H9 (cell line): ENCODE data around the gene GATAD2B. TPM values are rescaled to one million over a fixed set of nuclear protein-coding genes. Genes with fewer than 3 reads are reported as not detected.

Source experiments
- DNase-seq: peaks from one replicate; pipeline ENCODE4 v3.0.0-alpha.2; 2017
- H2AFZ ChIP-seq: one replicate; pipeline ENCODE4 v1.6.1; 2013; ENCODE audit warnings: mild to moderate bottlenecking, low read length, control low read depth, moderate library complexity
- H2AK5ac ChIP-seq: 2 replicates; pipeline ENCODE4 v1.6.1; 2013; ENCODE audit warnings: low read length, control low read depth, mixed read lengths; ENCODE audit not compliant: insufficient read length
- H2BK120ac ChIP-seq: one replicate; pipeline ENCODE4 v1.6.1; 2013; ENCODE audit warnings: low read depth, mild to moderate bottlenecking, low read length, control low read depth, inconsistent platforms; ENCODE audit not compliant: poor library complexity, severe bottlenecking
- H2BK12ac ChIP-seq: 2 replicates; pipeline ENCODE4 v1.6.1; 2013; ENCODE audit warnings: low read length, control low read depth, mixed read lengths, low read depth; ENCODE audit not compliant: insufficient read length
- H2BK15ac ChIP-seq: 2 replicates; pipeline ENCODE4 v1.6.1; 2013; ENCODE audit warnings: low read depth, low read length, control low read depth
- H2BK20ac ChIP-seq: one replicate; pipeline ENCODE4 v1.6.1; 2013; ENCODE audit warnings: low read depth, mild to moderate bottlenecking, low read length, control low read depth, inconsistent platforms; ENCODE audit not compliant: poor library complexity, severe bottlenecking
- H2BK5ac ChIP-seq: 2 replicates; pipeline ENCODE4 v1.6.1; 2013; ENCODE audit warnings: low read length, control low read depth, mixed read lengths; ENCODE audit not compliant: insufficient read length
- H3K14ac ChIP-seq: 2 replicates; pipeline ENCODE4 v1.6.1; 2013; ENCODE audit warnings: low read length, control low read depth; ENCODE audit not compliant: insufficient read depth
- H3K18ac ChIP-seq: 2 replicates; pipeline ENCODE4 v1.6.1; 2013; ENCODE audit warnings: low read depth, mild to moderate bottlenecking, mixed read lengths, low read length, control low read depth; ENCODE audit not compliant: insufficient read length
- H3K23ac ChIP-seq: 2 replicates; pipeline ENCODE4 v1.6.1; 2013; ENCODE audit warnings: low read length, control low read depth, mixed read lengths, low read depth; ENCODE audit not compliant: insufficient read length
- H3K23me2 ChIP-seq: 2 replicates; pipeline ENCODE4 v1.6.1; 2013; ENCODE audit warnings: low read depth, mild to moderate bottlenecking, mixed read lengths, low read length, control low read depth; ENCODE audit not compliant: insufficient read length, poor library complexity, severe bottlenecking
- H3K27ac ChIP-seq: 2 replicates; pipeline ENCODE4 v1.5.1; 2013; ENCODE audit warnings: low read length, control low read depth, mixed read lengths, low read depth; ENCODE audit not compliant: insufficient read length
- H3K27me3 ChIP-seq: 2 replicates; pipeline ENCODE4 v1.6.1; 2013; ENCODE audit warnings: low read length, control low read depth, inconsistent platforms; ENCODE audit not compliant: insufficient read depth
- H3K4ac ChIP-seq: 2 replicates; pipeline ENCODE4 v1.6.1; 2013; ENCODE audit warnings: low read depth, mild to moderate bottlenecking, control low read depth, inconsistent platforms, low read length, moderate library complexity
- H3K4me1 ChIP-seq: 2 replicates; pipeline ENCODE4 v1.6.1; 2013; ENCODE audit warnings: low read length, control low read depth, inconsistent platforms; ENCODE audit not compliant: insufficient read depth
- H3K4me2 ChIP-seq: 2 replicates; pipeline ENCODE4 v1.6.1; 2013; ENCODE audit warnings: low read length, control low read depth, mixed read lengths; ENCODE audit not compliant: insufficient read length, insufficient read depth
- H3K56ac ChIP-seq: 2 replicates; pipeline ENCODE4 v1.6.1; 2013; ENCODE audit warnings: low read depth, mild to moderate bottlenecking, mixed read lengths, low read length, control low read depth; ENCODE audit not compliant: insufficient read length
- H3K79me1 ChIP-seq: 2 replicates; pipeline ENCODE4 v1.6.1; 2013; ENCODE audit warnings: low read depth, mild to moderate bottlenecking, moderate library complexity, low read length, control low read depth, inconsistent platforms; ENCODE audit not compliant: insufficient read depth, poor library complexity, severe bottlenecking
- H3K79me2 ChIP-seq: 2 replicates; pipeline ENCODE4 v1.6.1; 2013; ENCODE audit warnings: low read length, control low read depth, inconsistent platforms; ENCODE audit not compliant: insufficient read depth
- H3K9ac ChIP-seq: 2 replicates; pipeline ENCODE4 v1.6.1; 2013; ENCODE audit warnings: low read length, control low read depth, mixed read lengths; ENCODE audit not compliant: insufficient read length; ENCODE audit errors: extremely low read depth
- H3K9me3 ChIP-seq: one replicate; pipeline ENCODE4 v1.6.1; 2013; ENCODE audit warnings: low read depth, low read length, inconsistent platforms; ENCODE audit not compliant: control insufficient read depth
- H3T11ph ChIP-seq: one replicate; pipeline ENCODE4 v1.6.1; 2013; ENCODE audit warnings: mild to moderate bottlenecking, low read length, control low read depth, inconsistent platforms
- H4K20me1 ChIP-seq: one replicate; pipeline ENCODE4 v1.6.1; 2013; ENCODE audit not compliant: control insufficient read depth, insufficient read length, insufficient read depth
- H4K5ac ChIP-seq: 2 replicates; pipeline ENCODE4 v1.6.1; 2013; ENCODE audit warnings: low read depth, mild to moderate bottlenecking, mixed read lengths, low read length, control low read depth; ENCODE audit not compliant: insufficient read length
- H4K8ac ChIP-seq: replicated peaks from 2 replicates; pipeline ENCODE4 v1.6.1; 2013; ENCODE audit warnings: low read length, control low read depth, mixed read lengths, low read depth; ENCODE audit not compliant: insufficient read length
- H4K91ac ChIP-seq: 2 replicates; pipeline ENCODE4 v1.6.1; 2013; ENCODE audit warnings: low read depth, mild to moderate bottlenecking, moderate library complexity, mixed read lengths, low read length, control low read depth; ENCODE audit not compliant: insufficient read length
- H3K27ac Mint-ChIP-seq, 3 experiments: 2 replicates in 2 of 3; 3 replicates in 1 of 3; pipeline ENCODE4 v1.8.0; 2020 to 2021; ENCODE audit warnings: mixed read lengths in 3 of 3, mild to moderate bottlenecking in 1 of 3, moderate library complexity in 1 of 3
- H3K27me3 Mint-ChIP-seq: 2 replicates; pipeline ENCODE4 v1.8.0; 2021; ENCODE audit warnings: low read depth, mild to moderate bottlenecking, moderate library complexity, mixed read lengths
- H3K36me3 Mint-ChIP-seq, 3 experiments: 2 replicates in 2 of 3; 3 replicates in 1 of 3; pipeline ENCODE4 v1.8.0; 2020 to 2021; ENCODE audit warnings: low read depth in 3 of 3, mixed read lengths in 3 of 3; ENCODE audit not compliant: insufficient read depth in 1 of 3
- H3K4me1 Mint-ChIP-seq, 2 experiments: 2 replicates each; pipeline ENCODE4 v1.8.0; 2020; ENCODE audit warnings: mixed read lengths in 2 of 2
- H3K4me3 Mint-ChIP-seq, 2 experiments: 2 replicates in 1 of 2; 3 replicates in 1 of 2; pipeline ENCODE4 v1.8.0; 2020 to 2021; ENCODE audit warnings: mild to moderate bottlenecking in 2 of 2, mixed read lengths in 2 of 2, moderate library complexity in 1 of 2
- H3K9me3 Mint-ChIP-seq, 2 experiments: 2 replicates in 1 of 2; 3 replicates in 1 of 2; pipeline ENCODE4 v1.8.0; 2020; ENCODE audit warnings: mild to moderate bottlenecking in 2 of 2, mixed read lengths in 2 of 2, moderate library complexity in 1 of 2
- CTCF ChIP-seq: fragments of 200-600 bp; sonication (generic); conservative IDR thresholded peaks from 3 replicates; pipeline ENCODE4 v1.8.0; 2021; ENCODE audit warnings: antibody characterized with exemption, mild to moderate bottlenecking
- WGBS: extraction: QIAGEN DNeasy Blood & Tissue Kit; methylation state at CpG from one replicate; pipeline ENCODE4 v1.1.7; 2013; ENCODE audit warnings: missing lambda C conversion rate, low lambda C conversion rate, mixed read lengths; ENCODE audit not compliant: insufficient read length; ENCODE audit errors: extremely low coverage; 5-methylcytosine and 5-hydroxymethylcytosine counted together
- total RNA-seq: library from RNA; stranded (reverse); gene quantifications from 2 replicates; pipeline ENCODE4 v1.2.1, GENCODE V29; 2021

GATAD2B gene
- total RNA-seq, 1 experiment from 2014 or later, result 44.1 TPM

GRCh38 chr1:153770797-153771196, 152.0 kb downstream of the GATAD2B start:
- no peak for DNase-seq

More at GRCh38 chr1:153770797-153771196, 152.0 kb downstream of the GATAD2B start:
- no peaks in the 10 kb centered on the region for H3K79me1 ChIP-seq
- no peaks in the 10 kb centered on the region for H3K9me3 Mint-ChIP-seq
- no peak overlapping the region for H2BK15ac ChIP-seq
- no peak overlapping the region for H3K4me2 ChIP-seq
- no peak overlapping the region for H4K8ac ChIP-seq
- no peak overlapping the region for H2AFZ ChIP-seq
- H2BK12ac ChIP-seq, result no peak overlapping the region
- no peaks in the 10 kb centered on the region for H4K20me1 ChIP-seq
- H3K23ac ChIP-seq, result no peak overlapping the region
- H3K4ac ChIP-seq, result no peak overlapping the region
- no peak overlapping the region for H3K14ac ChIP-seq
- H2AK5ac ChIP-seq, result no peak overlapping the region
- no peak overlapping the region for H2BK120ac ChIP-seq
- H3K36me3 Mint-ChIP-seq, result peaks cover 41 to 79% (median 67%) of the 10 kb centered on the region in 3 experiments; a peak in 6 of 7 replicates
- peaks cover 10% of the 10 kb centered on the region for H3K23me2 ChIP-seq
- no peak overlapping the region for H3K18ac ChIP-seq
- no peaks in the 10 kb centered on the region for H3K27me3 Mint-ChIP-seq
- peaks cover 18 to 33% of the 10 kb centered on the region in 2 experiments for H3K4me1 Mint-ChIP-seq
- no peaks in the 10 kb centered on the region for H3K27me3 ChIP-seq
- no peak overlapping the region for H3K9ac ChIP-seq
- no peak overlapping the region for H2BK20ac ChIP-seq
- H3K4me1 ChIP-seq, result 0 out of 2 replicates have a peak, but pooled peaks cover 2% of the 10 kb centered on the region
- no peak overlapping the region for H2BK5ac ChIP-seq
- H3K27ac Mint-ChIP-seq, result peak overlapping the region in 2 of 3 experiments; percentile 58 to 77; a peak in 2 of 7 replicates
- WGBS, result no CpG with 5 or more reads among the region's 11 CpGs
- no peaks in the 10 kb centered on the region for H3K9me3 ChIP-seq
- H3K56ac ChIP-seq, result no peak overlapping the region
- peak overlapping the region in 1 of 2 experiments; percentile 42; a peak in 1 of 5 replicates for H3K4me3 Mint-ChIP-seq
- H4K5ac ChIP-seq, result no peak overlapping the region
- TF ChIP-seq CTCF, result no peak
- H3T11ph ChIP-seq, result no peak overlapping the region
- H3K79me2 ChIP-seq, result no peaks in the 10 kb centered on the region
- no peak overlapping the region for H3K27ac ChIP-seq
- H4K91ac ChIP-seq, result no peak overlapping the region
